HFF-Myc (cell line): ENCODE results near the gene SH3RF2.

Source experiments
- DNase-seq: peaks from one replicate; pipeline ENCODE4 v3.0.0-alpha.2; 2011; ENCODE audit warnings: low read depth; ENCODE audit errors: extremely low read depth
- H3K4me3 ChIP-seq: replicated peaks from 2 replicates; pipeline ENCODE4 v1.5.1; 2011; ENCODE audit warnings: low read depth, mild to moderate bottlenecking, control low read depth, low read length
- CTCF ChIP-seq: IDR thresholded peaks from 2 replicates; pipeline ENCODE4 v1.5.1; 2012; ENCODE audit warnings: mild to moderate bottlenecking, low read depth, low read length, control low read depth; ENCODE audit errors: missing control alignments

Gene SH3RF2

GRCh38 chr5:146068977-146069779 lies 132.8 kb downstream of the SH3RF2 start:
- no peak for TF ChIP-seq CTCF
- H3K4me3 ChIP-seq = no peak overlapping the region
- no peak for DNase-seq

GRCh38 chr5:146069780-146070099 lies 133.4 kb downstream of the SH3RF2 start:
- no peak for TF ChIP-seq CTCF
- no peak for DNase-seq
- no peak overlapping the region for H3K4me3 ChIP-seq

- no peak for DNase-seq
- no peak overlapping the region for H3K4me3 ChIP-seq
- TF ChIP-seq CTCF = no peak
Measured at GRCh38 chr5:146070746-146071145, 134.4 kb downstream of the SH3RF2 start.

GRCh38 chr5:146071171-146071570 lies 134.8 kb downstream of the SH3RF2 start:
- H3K4me3 ChIP-seq = no peak overlapping the region
- no peak for TF ChIP-seq CTCF
- DNase-seq = no peak

- no peak overlapping the region for H3K4me3 ChIP-seq
- no peak for TF ChIP-seq CTCF
- DNase-seq = no peak
Measured at GRCh38 chr5:146072595-146072994, 136.2 kb downstream of the SH3RF2 start.

GRCh38 chr5:146073239-146073900 lies 137.0 kb downstream of the SH3RF2 start:
- no peak for DNase-seq
- no peak for TF ChIP-seq CTCF
- no peak overlapping the region for H3K4me3 ChIP-seq
